Astrocyte of the spinal cord (primary cell): Measurements from ENCODE around the gene ARHGEF10L.

Experiments
- DNase-seq: peaks from one replicate; pipeline ENCODE4 v3.0.0; 2011; ENCODE audit warnings: low read depth, low spot score
- H3K4me3 ChIP-seq: 2 replicates; pipeline ENCODE4 v1.5.1; 2011; ENCODE audit warnings: low read depth, mild to moderate bottlenecking, low read length, moderate library complexity
- CTCF ChIP-seq: IDR thresholded peaks from 2 replicates; pipeline ENCODE4 v1.5.1; 2012; ENCODE audit warnings: low read depth, mild to moderate bottlenecking, low read length, inconsistent platforms
- in situ Hi-C: cut with HindIII; loops from 2 replicates; pipeline ENCODE4 v1.10.0; 2017; ENCODE audit warnings: low sequenced_read_pairs

The ARHGEF10L gene

GRCh38 chr1:17611991-17612390 is 72.5 kb downstream of the ARHGEF10L start:
- H3K4me3 ChIP-seq: no peak overlapping the region
- in situ Hi-C loops: no loop called here
- no peak for TF ChIP-seq CTCF
- peak; percentile 40 for DNase-seq

- in situ Hi-C loops: no loop called here
Measured at GRCh38 chr1:17612831-17613230, 73.3 kb downstream of the ARHGEF10L start.

GRCh38 chr1:17614586-17614985 is 75.1 kb downstream of the ARHGEF10L start:
- H3K4me3 ChIP-seq: no peak overlapping the region
- in situ Hi-C loops: no loop called here
- DNase-seq: no peak
- TF ChIP-seq CTCF: no peak

More at GRCh38 chr1:17612831-17613230, 73.3 kb downstream of the ARHGEF10L start:
- TF ChIP-seq CTCF: no peak
- no peak for DNase-seq
- H3K4me3 ChIP-seq: no peak overlapping the region

- no peak for DNase-seq
- in situ Hi-C loops: no loop called here
- H3K4me3 ChIP-seq: no peak overlapping the region
- TF ChIP-seq CTCF: no peak
Measured at GRCh38 chr1:17615157-17615556, 75.7 kb downstream of the ARHGEF10L start.

GRCh38 chr1:17615959-17616358 is 76.5 kb downstream of the ARHGEF10L start:
- in situ Hi-C loops: no loop called here
- no peak for TF ChIP-seq CTCF
- no peak overlapping the region for H3K4me3 ChIP-seq
- no peak for DNase-seq

- H3K4me3 ChIP-seq: no peak overlapping the region
- in situ Hi-C loops: no loop called here
Measured at GRCh38 chr1:17616731-17617279, 77.3 kb downstream of the ARHGEF10L start.

More at GRCh38 chr1:17616731-17617279, 77.3 kb downstream of the ARHGEF10L start:
- no peak for TF ChIP-seq CTCF
- no peak for DNase-seq
